Esophagus squamous epithelium (tissue), 5 donors: ENCODE measurements around the gene ZGLP1. TPM values are rescaled to one million over a fixed set of nuclear protein-coding genes. Genes with fewer than 3 reads are reported as not detected.

Experiments
- DNase-seq: peaks from one replicate; lab custom pipeline; 2025; lab: John Stamatoyannopoulos, UW
- H3K27ac ChIP-seq, 4 donors: fragments of 200-600 bp; sonication (generic); one replicate each; pipeline ENCODE4 v1.5.1; 2016 to 2019; ENCODE audit warnings: mild to moderate bottlenecking in 1 of 4
- H3K27me3 ChIP-seq, 4 donors: fragments of 200-600 bp; sonication (generic); 1 replicate in 3 of 4; 2 replicates in 1 of 4; pipeline versions ENCODE4 v1.5.1 to v1.6.0; 2017 to 2021; ENCODE audit warnings: antibody characterized with exemption in 1 of 4
- H3K36me3 ChIP-seq, 3 donors: fragments of 200-600 bp; sonication (generic); one replicate each; pipeline ENCODE4 v1.5.1; 2016 to 2019
- H3K4me1 ChIP-seq, 3 donors: fragments of 200-600 bp; sonication (generic); one replicate each; pipeline ENCODE4 v1.5.1; 2017 to 2019
- H3K4me3 ChIP-seq, 4 donors: fragments of 200-600 bp; sonication (generic); 1 replicate in 3 of 4; 2 replicates in 1 of 4; pipeline ENCODE4 v1.5.1; 2016 to 2019; ENCODE audit warnings: mild to moderate bottlenecking in 2 of 4, moderate library complexity in 1 of 4
- H3K9me3 ChIP-seq, 3 donors: fragments of 200-600 bp; sonication (generic); one replicate each; pipeline ENCODE4 v1.5.1; 2016 to 2019
- CTCF ChIP-seq, 6 experiments: fragments of 450-650 bp in 4 of 6; fragments of 200-600 bp in 2 of 6; sonication (generic) in 2 of 6; IDR thresholded peaks; one replicate each; pipeline ENCODE4 v1.5.1; 2016 to 2019; ENCODE audit warnings: antibody characterized with exemption in 6 of 6, mild to moderate bottlenecking in 4 of 6, moderate library complexity in 4 of 6
- POLR2A ChIP-seq, 4 donors: fragments of 450-650 bp; IDR thresholded peaks; one replicate each; pipeline ENCODE4 v1.6.1; 2017; ENCODE audit warnings: antibody characterized with exemption in 4 of 4, mild to moderate bottlenecking in 4 of 4, moderate library complexity in 3 of 4
- WGBS, 2 donors: methylation state at CpG; one replicate each; pipeline ENCODE4 v1.1.5; 2018; 5-methylcytosine and 5-hydroxymethylcytosine counted together
- intact Hi-C: fragments of 100-400 bp; cut with DNase I; formaldehyde crosslinking; loops from one replicate; pipeline ENCODE4 v1.15.0; 2022
- total RNA-seq, 4 donors: library from RNA; depleted of rRNA; stranded (reverse); fragments of >200 nt; gene quantifications; one replicate each; pipeline ENCODE4 v1.1.0, GENCODE V29; 2016
- donor health status: DM: yes; HTN: yes; CAD: no.

Gene ZGLP1
- total RNA-seq, 4 donors from 2014 or later: 0.79 to 1.5 (median 1.2) TPM

GRCh38 chr19:10335352-10335985, 25.9 kb upstream of the ZGLP1 start:
- TF ChIP-seq POLR2A (IDR thresholded peaks at IDR 0.05) (no peak), CTCF (IDR thresholded peaks at IDR 0.05) (no peak)
- no peaks in the 10 kb centered on the region for H3K9me3 ChIP-seq
- no peak for DNase-seq
- H3K36me3 ChIP-seq: peaks cover 0 to 3% (median 0%) of the 10 kb centered on the region in 3 donors
- H3K27ac ChIP-seq: peak overlapping the region in 3 of 4 donors; percentile 52 to 93 (median 91)
- 55 to 68% methylated on average over 6 to 7 of the region's 26 CpGs for WGBS, 2 donors
- intact Hi-C loops: no loop called here
- no peaks in the 10 kb centered on the region for H3K27me3 ChIP-seq
- H3K4me3 ChIP-seq: peak overlapping the region; percentile 82 to 97 (median 87)
- H3K4me1 ChIP-seq: peaks cover 14 to 36% (median 16%) of the 10 kb centered on the region in 3 donors

GRCh38 chr19:10334588-10335351, 25.2 kb upstream of the ZGLP1 start:
- H3K4me1 ChIP-seq: peaks cover 14 to 36% (median 16%) of the 10 kb centered on the region in 3 donors
- H3K9me3 ChIP-seq: no peaks in the 10 kb centered on the region
- peak overlapping the region; percentile 82 to 97 (median 87) for H3K4me3 ChIP-seq
- no peaks in the 10 kb centered on the region for H3K27me3 ChIP-seq
- WGBS, 2 donors: 3 to 11% methylated on average over 11 to 21 of the region's 59 CpGs
- peak in 2 of 4 donors; percentile 29 to 35 for TF ChIP-seq POLR2A (IDR thresholded peaks at IDR 0.05)
- TF ChIP-seq CTCF (IDR thresholded peaks at IDR 0.05): peak in 1 of 6 experiments; percentile 9
- peak overlapping the region; percentile 81 to 93 (median 92) for H3K27ac ChIP-seq
- H3K36me3 ChIP-seq: peaks cover under 1 to 10% (median 5%) of the 10 kb centered on the region in 3 donors
- DNase-seq: peak; percentile 43
- intact Hi-C loops: no loop called here

- H3K27me3 ChIP-seq: no peaks in the 10 kb centered on the region
- peak overlapping the region; percentile 81 to 93 (median 92) for H3K27ac ChIP-seq
- peak overlapping the region; percentile 82 to 97 (median 87) for H3K4me3 ChIP-seq
- no peaks in the 10 kb centered on the region for H3K9me3 ChIP-seq
- H3K4me1 ChIP-seq: peaks cover 14 to 36% (median 16%) of the 10 kb centered on the region in 3 donors
- intact Hi-C loops: no loop called here
- no peak for DNase-seq
- 22 to 24% methylated on average over 14 to 25 of the region's 44 CpGs for WGBS, 2 donors
- H3K36me3 ChIP-seq: peaks cover 9 to 18% (median 13%) of the 10 kb centered on the region in 3 donors
- no peak for TF ChIP-seq POLR2A (IDR thresholded peaks at IDR 0.05)
- no peak for TF ChIP-seq CTCF (IDR thresholded peaks at IDR 0.05)
Observed at GRCh38 chr19:10333758-10334587, 24.4 kb upstream of the ZGLP1 start.

GRCh38 chr19:10332965-10333757, 23.5 kb upstream of the ZGLP1 start, which contains the start of gene RAVER1:
Gene RAVER1 (minus strand): TSS chr19:10333529. CDS start chr19:10333507, 22 bp downstream.
- H3K4me1 ChIP-seq: peaks cover 14 to 36% (median 16%) of the 10 kb centered on the region in 3 donors
- no peaks in the 10 kb centered on the region for H3K9me3 ChIP-seq
- TF ChIP-seq CTCF (IDR thresholded peaks at IDR 0.05) (no peak), POLR2A (IDR thresholded peaks at IDR 0.05) (peak in 2 of 4 donors; percentile 66 to 72)
- WGBS, 2 donors: 0 to 1% methylated on average over 17 to 23 of the region's 82 CpGs
- no peaks in the 10 kb centered on the region for H3K27me3 ChIP-seq
- H3K36me3 ChIP-seq: peaks cover 16 to 26% (median 21%) of the 10 kb centered on the region in 3 donors
- H3K4me3 ChIP-seq: peak within 1 kb of the TSS; percentile 82 to 97 (median 87)
- intact Hi-C loops: no loop called here
- DNase-seq: peak; percentile 77
- peak within 1 kb of the TSS; percentile 81 to 93 (median 92) for H3K27ac ChIP-seq
